A549 (cell line): ENCODE measurements around the gene ANLN. TPM values are rescaled to one million over a fixed set of nuclear protein-coding genes. Genes with fewer than 3 reads are reported as not detected.

Source experiments
- ATAC-seq, 2 experiments: fragments of 200-7000 bp in 1 of 2; fragments of >200 bp in 1 of 2; cut with Nextera tagmentation in 1 of 2; cut with Tn5 transposase in 1 of 2; 3 replicates each; pipeline versions ENCODE4 v1.8.0 to v1.9.1; 2018 to 2020; ENCODE audit warnings: mild to moderate bottlenecking in 1 of 2, moderate library complexity in 1 of 2
- CTCF ChIA-PET: fragments of 300-600 bp; sonication (Branson Sonifier 250); formaldehyde crosslinking; extraction: SDS; loops from one replicate; lab custom pipeline; 2021; ENCODE audit warnings: antibody characterized with exemption, inconsistent platforms; lab: Yijun Ruan, JAX
- POLR2A ChIA-PET: fragments of 350-600 bp; formaldehyde crosslinking; extraction: SDS; loops from one replicate; lab custom pipeline; 2021; ENCODE audit warnings: antibody characterized with exemption, inconsistent platforms; lab: Yijun Ruan, JAX
- DNase-seq, 2 experiments: peaks; one replicate each; pipeline versions ENCODE4 v3.0.0 to v3.0.0-alpha.2; 2011 to 2016; ENCODE audit warnings: low read depth in 1 of 2, low spot score in 1 of 2
- FAIRE-seq: peaks from 2 replicates; lab custom pipeline; 2011; peaks lifted over from hg19 to GRCh38; lab: Jason Lieb, UNC
- H3K27ac ChIP-seq, 2 experiments: fragments of >200 bp; sonication (Bioruptor Twin); formaldehyde crosslinking; 3 replicates each; pipeline ENCODE4 v1.5.1; 2016 to 2017
- H3K4me1 ChIP-seq: fragments of >200 bp; sonication (Bioruptor Twin); formaldehyde crosslinking; 3 replicates; pipeline ENCODE4 v1.6.1; 2016
- H3K4me2 ChIP-seq: fragments of >200 bp; sonication (Bioruptor Twin); formaldehyde crosslinking; 3 replicates; pipeline ENCODE4 v1.6.1; 2016
- H3K4me3 ChIP-seq: fragments of >200 bp; sonication (Bioruptor Twin); formaldehyde crosslinking; 3 replicates; pipeline ENCODE4 v1.5.1; 2016
- H3K9me3 ChIP-seq: fragments of >200 bp; sonication (Bioruptor Twin); formaldehyde crosslinking; 3 replicates; pipeline ENCODE4 v1.6.1; 2016
- BHLHE40 ChIP-seq: IDR thresholded peaks from 2 replicates; pipeline ENCODE4 v1.6.1; 2012; ENCODE audit warnings: low read depth, low read length, inconsistent platforms
- CHD2 ChIP-seq: fragments of 150-350 bp; IDR thresholded peaks from 2 replicates; pipeline ENCODE4 v1.6.1; 2014; ENCODE audit warnings: low read length; ENCODE audit not compliant: partially characterized antibody
- CHD4 ChIP-seq: fragments of 200-600 bp; sonication (generic); IDR thresholded peaks from 2 replicates; pipeline ENCODE4 v1.6.1; 2016; ENCODE audit warnings: antibody characterized with exemption, mild to moderate bottlenecking, borderline replicate concordance
- EHF ChIP-seq: fragments of 250-450 bp; sonication (Bioruptor Pico); IDR thresholded peaks from 2 replicates; pipeline ENCODE4 v1.5.0; 2020; ENCODE audit warnings: mild to moderate bottlenecking
- ELK1 ChIP-seq: fragments of 150-350 bp; IDR thresholded peaks from 2 replicates; pipeline ENCODE4 v1.6.1; 2014; ENCODE audit warnings: low read depth, mild to moderate bottlenecking, low read length
- EP300 ChIP-seq, 2 experiments: fragments of >200 bp; sonication (Bioruptor Twin); formaldehyde crosslinking; IDR thresholded peaks; 2 replicates in 1 of 2; 3 replicates in 1 of 2; pipeline ENCODE4 v1.6.1; 2016 to 2017
- FOSB ChIP-seq: fragments of 250-450 bp; sonication (Bioruptor Pico); IDR thresholded peaks from 2 replicates; pipeline ENCODE4 v1.5.0; 2020; ENCODE audit warnings: mild to moderate bottlenecking, moderate library complexity
- FOXS1 ChIP-seq: fragments of 250-450 bp; sonication (Bioruptor Pico); IDR thresholded peaks from 2 replicates; pipeline ENCODE4 v1.5.0; 2020; ENCODE audit warnings: mild to moderate bottlenecking, moderate library complexity
- GATA3 ChIP-seq: IDR thresholded peaks from 2 replicates; pipeline ENCODE4 v1.6.1; 2012; ENCODE audit warnings: borderline replicate concordance
- HDAC2 ChIP-seq: fragments of 200-600 bp; sonication (generic); IDR thresholded peaks from 2 replicates; pipeline ENCODE4 v1.6.1; 2016
- HOXB13 ChIP-seq: fragments of 250-450 bp; sonication (Bioruptor Pico); IDR thresholded peaks from 2 replicates; pipeline ENCODE4 v1.5.0; 2020; ENCODE audit warnings: low read depth, mild to moderate bottlenecking, moderate library complexity
- HOXB5 ChIP-seq: fragments of 250-450 bp; sonication (Bioruptor Pico); IDR thresholded peaks from 2 replicates; pipeline ENCODE4 v1.5.0; 2020; ENCODE audit warnings: mild to moderate bottlenecking, moderate library complexity
- NPAS2 ChIP-seq: fragments of 250-450 bp; sonication (Bioruptor Pico); IDR thresholded peaks from 2 replicates; pipeline ENCODE4 v1.8.0; 2022; ENCODE audit warnings: mild to moderate bottlenecking, moderate library complexity, borderline replicate concordance
- RFX5 ChIP-seq: fragments of 450-650 bp; IDR thresholded peaks from 2 replicates; pipeline ENCODE4 v1.7.1; 2014; ENCODE audit warnings: antibody characterized with exemption, mild to moderate bottlenecking, moderate library complexity
- RNF2 ChIP-seq: fragments of 200-600 bp; sonication (generic); IDR thresholded peaks from 2 replicates; pipeline ENCODE4 v1.6.1; 2016; ENCODE audit warnings: low read depth, mild to moderate bottlenecking, antibody characterized with exemption, moderate library complexity, borderline replicate concordance
- TFCP2L1 ChIP-seq: fragments of 250-450 bp; sonication (Bioruptor Pico); IDR thresholded peaks from 2 replicates; pipeline ENCODE4 v1.5.0; 2021; ENCODE audit warnings: mild to moderate bottlenecking
- TP53 ChIP-seq: fragments of 250-450 bp; sonication (Bioruptor Pico); IDR thresholded peaks from 2 replicates; pipeline ENCODE4 v1.5.0; 2021; ENCODE audit warnings: mild to moderate bottlenecking, moderate library complexity
- USF2 ChIP-seq: fragments of 450-650 bp; IDR thresholded peaks from 2 replicates; pipeline ENCODE4 v1.6.1; 2014; ENCODE audit warnings: antibody characterized with exemption
- ZC3H11A ChIP-seq: fragments of 450-650 bp; IDR thresholded peaks from 2 replicates; pipeline ENCODE4 v1.6.1; 2014; ENCODE audit warnings: antibody characterized with exemption, mild to moderate bottlenecking
- WGBS: methylation state at CpG from one replicate; pipeline ENCODE4 v1.1.6; 2017; ENCODE audit errors: missing lambda C conversion rate; 5-methylcytosine and 5-hydroxymethylcytosine counted together
- polyA plus RNA-seq, 4 experiments: library from polyadenylated mRNA; depleted of rRNA in 3 of 4; stranded (reverse); fragments of >200 nt; fragmentation: RNase III in 1 of 4; extraction: RNeasy Plus Mini Kit Qiagen cat#74134 plus additional on column Dnase treatment in 1 of 4; gene quantifications; 2 replicates in 3 of 4; 3 replicates in 1 of 4; pipeline ENCODE4 v1.2.3, GENCODE V29; 2011 to 2017
- TF ChIP-seq, protein P1 (sequence below): fragments of 250-450 bp; sonication (Bioruptor Pico); IDR thresholded peaks from 2 replicates; pipeline ENCODE4 v1.5.0; 2020; ENCODE audit warnings: low read depth, mild to moderate bottlenecking, moderate library complexity
- TF ChIP-seq, protein P2 (sequence below): fragments of >200 bp; sonication (Bioruptor Twin); formaldehyde crosslinking; IDR thresholded peaks from 3 replicates; pipeline ENCODE4 v1.6.1; 2016
- TF ChIP-seq, protein P3 (sequence below): fragments of >200 bp; sonication (Bioruptor Twin); formaldehyde crosslinking; IDR thresholded peaks from 3 replicates; pipeline ENCODE4 v1.5.1; 2016

The ANLN gene
- polyA plus RNA-seq, 2 of the 4 experiments (the other 2 are of a cell fraction) = 52.4 to 72.9 TPM

- CTCF ChIA-PET = no interaction called here
- Histone ChIP-seq H3K4me3 (no peak overlapping the region), H3K4me2 (no peak overlapping the region), H3K4me1 (no peaks in the 10 kb centered on the region), H3K9me3 (no peaks in the 10 kb centered on the region), H3K27ac (no peak overlapping the region)
- ATAC-seq (no peak), DNase-seq (no peak), FAIRE-seq (no peak)
- 91% methylated on average over 2 of the region's 2 CpGs for WGBS
- POLR2A ChIA-PET = no interaction called here
- TF ChIP-seq, protein P1, sequence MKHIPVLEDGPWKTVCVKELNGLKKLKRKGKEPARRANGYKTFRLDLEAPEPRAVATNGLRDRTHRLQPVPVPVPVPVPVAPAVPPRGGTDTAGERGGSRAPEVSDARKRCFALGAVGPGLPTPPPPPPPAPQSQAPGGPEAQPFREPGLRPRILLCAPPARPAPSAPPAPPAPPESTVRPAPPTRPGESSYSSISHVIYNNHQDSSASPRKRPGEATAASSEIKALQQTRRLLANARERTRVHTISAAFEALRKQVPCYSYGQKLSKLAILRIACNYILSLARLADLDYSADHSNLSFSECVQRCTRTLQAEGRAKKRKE = no peak
- no peak for TF ChIP-seq HDAC2
- no peak for TF ChIP-seq NPAS2 (CRISPR knock-in tag)
- no peak for TF ChIP-seq HOXB5 (CRISPR knock-in tag)
- TF ChIP-seq TP53 (CRISPR knock-in tag) = no peak
- TF ChIP-seq CHD2 = no peak
- no peak for TF ChIP-seq FOXS1 (CRISPR knock-in tag)
- TF ChIP-seq USF2 = no peak
- no peak for TF ChIP-seq BHLHE40
- TF ChIP-seq RNF2 = no peak
- TF ChIP-seq, protein P2, sequence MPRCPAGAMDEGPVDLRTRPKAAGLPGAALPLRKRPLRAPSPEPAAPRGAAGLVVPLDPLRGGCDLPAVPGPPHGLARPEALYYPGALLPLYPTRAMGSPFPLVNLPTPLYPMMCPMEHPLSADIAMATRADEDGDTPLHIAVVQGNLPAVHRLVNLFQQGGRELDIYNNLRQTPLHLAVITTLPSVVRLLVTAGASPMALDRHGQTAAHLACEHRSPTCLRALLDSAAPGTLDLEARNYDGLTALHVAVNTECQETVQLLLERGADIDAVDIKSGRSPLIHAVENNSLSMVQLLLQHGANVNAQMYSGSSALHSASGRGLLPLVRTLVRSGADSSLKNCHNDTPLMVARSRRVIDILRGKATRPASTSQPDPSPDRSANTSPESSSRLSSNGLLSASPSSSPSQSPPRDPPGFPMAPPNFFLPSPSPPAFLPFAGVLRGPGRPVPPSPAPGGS = no peak
- no peak for TF ChIP-seq TFCP2L1 (CRISPR knock-in tag)
- TF ChIP-seq, protein P3, sequence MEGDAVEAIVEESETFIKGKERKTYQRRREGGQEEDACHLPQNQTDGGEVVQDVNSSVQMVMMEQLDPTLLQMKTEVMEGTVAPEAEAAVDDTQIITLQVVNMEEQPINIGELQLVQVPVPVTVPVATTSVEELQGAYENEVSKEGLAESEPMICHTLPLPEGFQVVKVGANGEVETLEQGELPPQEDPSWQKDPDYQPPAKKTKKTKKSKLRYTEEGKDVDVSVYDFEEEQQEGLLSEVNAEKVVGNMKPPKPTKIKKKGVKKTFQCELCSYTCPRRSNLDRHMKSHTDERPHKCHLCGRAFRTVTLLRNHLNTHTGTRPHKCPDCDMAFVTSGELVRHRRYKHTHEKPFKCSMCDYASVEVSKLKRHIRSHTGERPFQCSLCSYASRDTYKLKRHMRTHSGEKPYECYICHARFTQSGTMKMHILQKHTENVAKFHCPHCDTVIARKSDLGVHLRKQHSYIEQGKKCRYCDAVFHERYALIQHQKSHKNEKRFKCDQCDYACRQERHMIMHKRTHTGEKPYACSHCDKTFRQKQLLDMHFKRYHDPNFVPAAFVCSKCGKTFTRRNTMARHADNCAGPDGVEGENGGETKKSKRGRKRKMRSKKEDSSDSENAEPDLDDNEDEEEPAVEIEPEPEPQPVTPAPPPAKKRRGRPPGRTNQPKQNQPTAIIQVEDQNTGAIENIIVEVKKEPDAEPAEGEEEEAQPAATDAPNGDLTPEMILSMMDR = no peak
- TF ChIP-seq CHD4 = no peak
- TF ChIP-seq FOSB (CRISPR knock-in tag) = no peak
- TF ChIP-seq GATA3 = no peak
- TF ChIP-seq EHF (CRISPR knock-in tag) = no peak
- TF ChIP-seq RFX5 = no peak
- TF ChIP-seq ZC3H11A = no peak
Observed at GRCh38 chr7:36423633-36424032, 34.0 kb downstream of the ANLN start.

GRCh38 chr7:36430186-36430585 is 40.5 kb downstream of the ANLN start:
- 94% methylated on average over 2 of the region's 2 CpGs for WGBS
- ATAC-seq = no peak
- Histone ChIP-seq H3K27ac (no peak overlapping the region), H3K4me3 (no peak overlapping the region), H3K4me2 (no peak overlapping the region)
- CTCF ChIA-PET = no interaction called here
- TF ChIP-seq HOXB13 (CRISPR knock-in tag) (no peak), EP300 (IDR thresholded peaks at IDR 0.05) (no peak), ELK1 (no peak)
- TF ChIP-seq, all 56 proteins: peak for 0
- POLR2A ChIA-PET = no interaction called here
- no peaks in the 10 kb centered on the region for H3K4me1 ChIP-seq
- DNase-seq (no peak), FAIRE-seq (no peak)
- peaks cover 9% of the 10 kb centered on the region; the same call in 2 of the 3 replicates for H3K9me3 ChIP-seq
